Myometrial cell (primary cell): ENCODE measurements around the gene BLTP3B. TPM values are rescaled to one million over a fixed set of nuclear protein-coding genes. Genes with fewer than 3 reads are reported as not detected.

ENCODE experiments used
- total RNA-seq: library from RNA; depleted of rRNA; stranded (reverse); fragments of >200 nt; gene quantifications from 2 replicates; pipeline ENCODE4 v1.2.3, GENCODE V29; 2015

The BLTP3B gene, protein sequence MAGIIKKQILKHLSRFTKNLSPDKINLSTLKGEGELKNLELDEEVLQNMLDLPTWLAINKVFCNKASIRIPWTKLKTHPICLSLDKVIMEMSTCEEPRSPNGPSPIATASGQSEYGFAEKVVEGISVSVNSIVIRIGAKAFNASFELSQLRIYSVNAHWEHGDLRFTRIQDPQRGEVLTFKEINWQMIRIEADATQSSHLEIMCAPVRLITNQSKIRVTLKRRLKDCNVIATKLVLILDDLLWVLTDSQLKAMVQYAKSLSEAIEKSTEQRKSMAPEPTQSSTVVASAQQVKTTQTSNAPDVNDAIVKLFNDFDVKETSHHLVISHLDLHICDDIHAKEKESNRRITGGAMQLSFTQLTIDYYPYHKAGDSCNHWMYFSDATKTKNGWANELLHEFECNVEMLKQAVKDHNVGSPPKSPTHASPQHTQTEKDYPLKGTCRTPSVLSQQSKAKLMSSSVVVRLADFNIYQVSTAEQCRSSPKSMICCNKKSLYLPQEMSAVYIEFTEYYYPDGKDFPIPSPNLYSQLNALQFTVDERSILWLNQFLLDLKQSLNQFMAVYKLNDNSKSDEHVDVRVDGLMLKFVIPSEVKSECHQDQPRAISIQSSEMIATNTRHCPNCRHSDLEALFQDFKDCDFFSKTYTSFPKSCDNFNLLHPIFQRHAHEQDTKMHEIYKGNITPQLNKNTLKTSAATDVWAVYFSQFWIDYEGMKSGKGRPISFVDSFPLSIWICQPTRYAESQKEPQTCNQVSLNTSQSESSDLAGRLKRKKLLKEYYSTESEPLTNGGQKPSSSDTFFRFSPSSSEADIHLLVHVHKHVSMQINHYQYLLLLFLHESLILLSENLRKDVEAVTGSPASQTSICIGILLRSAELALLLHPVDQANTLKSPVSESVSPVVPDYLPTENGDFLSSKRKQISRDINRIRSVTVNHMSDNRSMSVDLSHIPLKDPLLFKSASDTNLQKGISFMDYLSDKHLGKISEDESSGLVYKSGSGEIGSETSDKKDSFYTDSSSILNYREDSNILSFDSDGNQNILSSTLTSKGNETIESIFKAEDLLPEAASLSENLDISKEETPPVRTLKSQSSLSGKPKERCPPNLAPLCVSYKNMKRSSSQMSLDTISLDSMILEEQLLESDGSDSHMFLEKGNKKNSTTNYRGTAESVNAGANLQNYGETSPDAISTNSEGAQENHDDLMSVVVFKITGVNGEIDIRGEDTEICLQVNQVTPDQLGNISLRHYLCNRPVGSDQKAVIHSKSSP (N-terminal part only)
- 17.0 and 25.9 TPM in 2 replicates for total RNA-seq

GRCh38 chr12:100142851-100143559, at the start of gene BLTP3B:
BLTP3B (minus strand) TSS chr12:100142874; CDS start chr12:100142635, 239 bp downstream.

Other genes starting within 250 kb of the BLTP3B start
- not detected in 2 replicates for gene ANKS1B, start 157.9 kb downstream of the BLTP3B start, total RNA-seq
- gene ACTR6, start 57.9 kb upstream of the BLTP3B start, total RNA-seq: 15.9 and 22.9 TPM in 2 replicates
- gene DEPDC4, start 124.2 kb upstream of the BLTP3B start, total RNA-seq: 1.2 TPM in 1 of 2 replicates, not detected in the other
- gene SCYL2, start 124.3 kb upstream of the BLTP3B start, total RNA-seq: 30.1 and 34.0 TPM in 2 replicates
- 0.29 TPM in 1 of 2 replicates, not detected in the other for gene SLC17A8, start 214.2 kb upstream of the BLTP3B start, total RNA-seq